Endothelial cell of hepatic sinusoid (primary cell): ENCODE measurements around the gene BAIAP3.

Experiments
- in situ Hi-C: cut with HindIII; loops from 2 replicates; pipeline ENCODE4 v1.10.0; 2017; ENCODE audit warnings: low sequenced_read_pairs

BAIAP3 gene

GRCh38 chr16:1297018-1297696 lies 36.3 kb upstream of the BAIAP3 start:
- in situ Hi-C loops, result loop anchor here (25.0 kb wide), 2 partner anchors 90 to 310 kb away; partner anchors contain the start of gene SOX8

GRCh38 chr16:1298406-1298805 lies 35.0 kb upstream of the BAIAP3 start:
- in situ Hi-C loops, result loop anchor here (25.0 kb wide), 2 partner anchors 89 to 311 kb away; partner anchors contain the start of gene SOX8

GRCh38 chr16:1299012-1299867 lies 34.2 kb upstream of the BAIAP3 start:
- in situ Hi-C loops, result loop anchor here (25.0 kb wide), 2 partner anchors 88 to 312 kb away; partner anchors contain the start of gene SOX8

GRCh38 chr16:1299868-1300203 lies 33.6 kb upstream of the BAIAP3 start:
- in situ Hi-C loops, result loop anchor here (25.0 kb wide), 2 partner anchors 87 to 313 kb away; partner anchors contain the start of gene SOX8

GRCh38 chr16:1300664-1301476 lies 32.6 kb upstream of the BAIAP3 start:
- in situ Hi-C loops, result no loop called here

GRCh38 chr16:1301562-1301961 lies 31.9 kb upstream of the BAIAP3 start:
- in situ Hi-C loops, result no loop called here

- in situ Hi-C loops, result no loop called here
These were observed 27.6 kb upstream of the BAIAP3 start for GRCh38 chr16:1305823-1306222.

- in situ Hi-C loops, result no loop called here
These were observed 27.1 kb upstream of the BAIAP3 start for GRCh38 chr16:1306334-1306733.

GRCh38 chr16:1308036-1308976 lies 25.1 kb upstream of the BAIAP3 start:
- in situ Hi-C loops, result no loop called here

- in situ Hi-C loops, result no loop called here
These were observed 24.2 kb upstream of the BAIAP3 start, which contains the start of gene UBE2I for GRCh38 chr16:1308977-1309885. TSS of gene UBE2I (plus strand) at chr16:1309636. CDS start at chr16:1314031, 4,395 bp downstream.

GRCh38 chr16:1309888-1310831 lies 23.3 kb upstream of the BAIAP3 start:
- in situ Hi-C loops, result no loop called here

- in situ Hi-C loops, result no loop called here
These were observed 22.6 kb upstream of the BAIAP3 start for GRCh38 chr16:1310832-1311200.

GRCh38 chr16:1311212-1311737 lies 22.2 kb upstream of the BAIAP3 start:
- in situ Hi-C loops, result no loop called here

- in situ Hi-C loops, result no loop called here
These were observed 21.5 kb upstream of the BAIAP3 start for GRCh38 chr16:1311738-1312466.

- in situ Hi-C loops, result no loop called here
These were observed 21.0 kb upstream of the BAIAP3 start for GRCh38 chr16:1312467-1312816.

GRCh38 chr16:1312903-1313302 lies 20.5 kb upstream of the BAIAP3 start:
- in situ Hi-C loops, result no loop called here

GRCh38 chr16:1313721-1314369 lies 19.6 kb upstream of the BAIAP3 start:
- in situ Hi-C loops, result no loop called here
